Measurements from ENCODE around the gene WDR45.

The WDR45 gene

DNA sequence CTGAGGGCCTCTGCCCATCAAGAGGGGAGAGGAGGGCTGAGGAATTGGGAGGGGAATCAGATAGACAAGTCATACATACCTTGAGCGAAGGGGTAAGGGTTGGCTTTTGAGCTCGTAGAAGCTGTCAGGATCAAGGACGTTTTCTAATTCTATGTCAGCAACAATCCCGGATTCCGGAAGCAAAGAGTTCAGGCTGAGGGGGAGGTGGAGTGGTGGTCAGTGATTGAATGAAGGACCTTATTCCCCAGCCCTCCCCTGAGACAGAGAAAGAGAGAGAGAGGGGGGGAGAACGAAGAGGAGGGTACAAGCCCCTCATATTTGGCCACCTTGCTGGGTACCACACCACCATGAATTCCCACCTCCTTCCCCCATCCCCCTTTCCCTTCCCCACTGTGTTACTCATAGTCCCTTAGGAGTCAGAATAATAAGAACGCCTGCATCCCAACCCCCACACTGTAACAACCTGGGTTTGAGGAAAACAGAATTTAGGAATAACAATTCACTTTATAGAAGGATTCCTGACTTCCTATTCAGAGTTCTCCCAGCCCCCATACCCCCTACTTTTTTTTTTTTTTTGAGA lies 39.2 kb downstream of the WDR45 start:
- Histone ChIP-seq H3K9ac (peak overlapping the region; percentile 89 to 98 (median 94); a peak in 21 of 22 replicates), H3K27ac (peak overlapping the region in 10 of 11 experiments; percentile 51 to 99 (median 94); a peak in 20 of 22 replicates), H3K4me1 (peaks cover 39 to 49% (median 42%) of the 10 kb centered on the region in 10 experiments), H3K27me3 (peaks cover 0 to 30% (median 17%) of the 10 kb centered on the region in 11 experiments; a peak in 12 of 22 replicates), H3K4me3 (peak overlapping the region in 9 of 10 experiments; percentile 32 to 89 (median 81); a peak in 16 of 20 replicates), H3K36me3 (peaks cover 27 to 42% (median 37%) of the 10 kb centered on the region in 11 experiments), H3K9me3 (replicated peaks in 1 of 11) (peaks cover 0 to 23% (median 2%) of the 10 kb centered on the region in 11 experiments; a peak in 7 of 22 replicates), H4K20me1 (peaks cover 0 to 17% (median 0%) of the 10 kb centered on the region in 11 experiments; a peak in 3 of 22 replicates), H3K4me2 (peak overlapping the region; percentile 71 to 91 (median 86))
- TF ChIP-seq Cebpa-rat (IDR thresholded peaks at IDR 0.05), result no peak

GRCh38 chrX:49039598-49040375 lies 39.9 kb downstream of the WDR45 start:
- H3K4me2 ChIP-seq, result peak overlapping the region; percentile 71 to 91 (median 86)
- H3K36me3 ChIP-seq, result peaks cover 27 to 45% (median 38%) of the 10 kb centered on the region in 11 experiments
- H4K20me1 ChIP-seq, result peaks cover 0 to 17% (median 0%) of the 10 kb centered on the region in 11 experiments; a peak in 3 of 22 replicates
- H3K4me1 ChIP-seq, result peaks cover 39 to 49% (median 42%) of the 10 kb centered on the region in 10 experiments
- peak overlapping the region; percentile 79 to 97 (median 93) for H3K9ac ChIP-seq
- peak; percentile 36 to 90 (median 81); a peak in 16 of 22 replicates for TF ChIP-seq Cebpa-rat (IDR thresholded peaks at IDR 0.05)
- peak overlapping the region in 10 of 11 experiments; percentile 51 to 99 (median 94); a peak in 21 of 22 replicates for H3K27ac ChIP-seq
- H3K27me3 ChIP-seq, result peaks cover 0 to 32% (median 19%) of the 10 kb centered on the region in 11 experiments; a peak in 14 of 22 replicates
- peaks cover 0 to 23% (median 2%) of the 10 kb centered on the region in 11 experiments; a peak in 7 of 22 replicates for H3K9me3 ChIP-seq (replicated peaks in 1 of 11)
- H3K4me3 ChIP-seq, result peak overlapping the region in 9 of 10 experiments; percentile 32 to 89 (median 81); a peak in 16 of 20 replicates

GRCh38 chrX:49037883-49038475 lies 41.7 kb downstream of the WDR45 start:
- Histone ChIP-seq H3K9me3 (replicated peaks in 1 of 11) (peaks cover 0 to 10% (median 2%) of the 10 kb centered on the region in 11 experiments; a peak in 6 of 22 replicates), H3K27me3 (peaks cover 16 to 50% (median 35%) of the 10 kb centered on the region in 11 experiments; a peak in 19 of 22 replicates), H3K27ac (peak overlapping the region in 9 of 11 experiments; percentile 91 to 99 (median 95); a peak in 18 of 22 replicates), H3K36me3 (peaks cover 44 to 63% (median 55%) of the 10 kb centered on the region in 11 experiments), H4K20me1 (peaks cover 0 to 17% (median 0%) of the 10 kb centered on the region in 11 experiments; a peak in 5 of 22 replicates), H3K9ac (peak overlapping the region in 8 of 11 experiments; percentile 29 to 96 (median 92); a peak in 10 of 22 replicates), H3K4me2 (peak overlapping the region in 8 of 11 experiments; percentile 80 to 91 (median 88); a peak in 12 of 22 replicates), H3K4me1 (peaks cover 37 to 61% (median 52%) of the 10 kb centered on the region in 10 experiments), H3K4me3 (no peak overlapping the region)
- no peak for TF ChIP-seq Cebpa-rat (IDR thresholded peaks at IDR 0.05)

GRCh38 chrX:49030283-49030682 lies 49.4 kb downstream of the WDR45 start:
- no peak for TF ChIP-seq Cebpa-rat (IDR thresholded peaks at IDR 0.05)
- Histone ChIP-seq H3K4me1 (peaks cover 0 to 24% (median 10%) of the 10 kb centered on the region in 10 experiments; a peak in 10 of 20 replicates), H3K27me3 (peaks cover 20 to 70% (median 52%) of the 10 kb centered on the region in 11 experiments; a peak in 20 of 22 replicates), H3K36me3 (peaks cover 27 to 93% (median 52%) of the 10 kb centered on the region in 11 experiments), H4K20me1 (peaks cover 0 to 60% (median 9%) of the 10 kb centered on the region in 11 experiments; a peak in 11 of 22 replicates), H3K27ac (no peak overlapping the region), H3K9me3 (replicated peaks in 1 of 11) (no peaks in the 10 kb centered on the region; a peak in 2 of 22 replicates), H3K9ac (no peak overlapping the region), H3K4me2 (no peak overlapping the region), H3K4me3 (no peak overlapping the region)

- Histone ChIP-seq H3K4me1 (peaks cover 0 to 24% (median 10%) of the 10 kb centered on the region in 10 experiments; a peak in 10 of 20 replicates), H3K27ac (no peak overlapping the region), H3K4me2 (no peak overlapping the region), H3K4me3 (no peak overlapping the region), H3K27me3 (peaks cover 20 to 70% (median 54%) of the 10 kb centered on the region in 11 experiments; a peak in 20 of 22 replicates), H3K9ac (no peak overlapping the region), H3K9me3 (replicated peaks in 1 of 11) (peaks cover 0 to 3% (median 0%) of the 10 kb centered on the region in 11 experiments; a peak in 3 of 22 replicates), H3K36me3 (peaks cover 27 to 95% (median 55%) of the 10 kb centered on the region in 11 experiments), H4K20me1 (peaks cover 0 to 60% (median 9%) of the 10 kb centered on the region in 11 experiments; a peak in 11 of 22 replicates)
- no peak for TF ChIP-seq Cebpa-rat (IDR thresholded peaks at IDR 0.05)
These were observed 49.8 kb downstream of the WDR45 start for GRCh38 chrX:49029876-49030275.
